SIG-M5 (cell line): Measurements from ENCODE around the gene DENND10.
"Not testable (repeated sequence)": the region's sequence is repeated elsewhere in the genome, so short reads cannot be mapped to it uniquely, and the experiment has no call there.

ENCODE experiments used
- DNase-seq: peaks from one replicate; lab custom pipeline; 2025; lab: John Stamatoyannopoulos, UW

Gene DENND10

GRCh38 chr10:119103903-119104653, at the start of gene DENND10:
DENND10 (plus strand) TSS chr10:119104113; CDS start chr10:119104143, 30 bp downstream.
- no peak for DNase-seq

- no peak for DNase-seq
Observed at GRCh38 chr10:119055472-119055871, 48.4 kb upstream of the DENND10 start.

GRCh38 chr10:119058010-119058409, 45.9 kb upstream of the DENND10 start:
- no peak for DNase-seq

GRCh38 chr10:119059557-119059956, 44.4 kb upstream of the DENND10 start:
- no peak for DNase-seq

GRCh38 chr10:119060107-119060506, 43.8 kb upstream of the DENND10 start:
- DNase-seq: no peak

- no peak for DNase-seq
Observed at GRCh38 chr10:119061352-119061751, 42.6 kb upstream of the DENND10 start.

GRCh38 chr10:119061926-119062325, 42.0 kb upstream of the DENND10 start:
- DNase-seq: no peak

GRCh38 chr10:119070395-119071165, 33.3 kb upstream of the DENND10 start:
- no peak for DNase-seq

- no peak for DNase-seq
Observed at GRCh38 chr10:119073584-119073983, 30.3 kb upstream of the DENND10 start.

- no peak for DNase-seq
Observed at GRCh38 chr10:119078422-119079179, 25.3 kb upstream of the DENND10 start.

GRCh38 chr10:119079599-119080520, 24.1 kb upstream of the DENND10 start:
- no peak for DNase-seq

GRCh38 chr10:119080521-119081259, 23.2 kb upstream of the DENND10 start, which contains the start of gene EIF3A:
EIF3A (minus strand) TSS chr10:119080817; CDS start chr10:119080676, 141 bp downstream.
- peak; percentile 22 for DNase-seq

GRCh38 chr10:119084896-119085295, 19.0 kb upstream of the DENND10 start:
- no peak for DNase-seq

GRCh38 chr10:119087271-119087882, 16.5 kb upstream of the DENND10 start:
- no peak for DNase-seq

GRCh38 chr10:119090026-119090795, 13.7 kb upstream of the DENND10 start:
- DNase-seq: no peak

- DNase-seq: no peak
Observed at GRCh38 chr10:119090968-119091367, 12.9 kb upstream of the DENND10 start.

- no peak for DNase-seq
Observed at GRCh38 chr10:119095640-119096039, 8.3 kb upstream of the DENND10 start.

GRCh38 chr10:119096641-119097415, 7.1 kb upstream of the DENND10 start:
- not testable (repeated sequence) for DNase-seq

- DNase-seq: no peak
Observed at GRCh38 chr10:119098576-119098975, 5.3 kb upstream of the DENND10 start.
